HEK293 (cell line): ENCODE data around the gene MAPK9.

Experiments
- ATF2 ChIP-seq: fragments of 450-650 bp; formaldehyde crosslinking; IDR thresholded peaks from 2 replicates; pipeline ENCODE4 v1.5.1; 2016; ENCODE audit warnings: missing biosample characterization, missing genetic modification characterization, low read depth
- CTCF ChIP-seq: fragments of 450-650 bp; formaldehyde crosslinking; IDR thresholded peaks from 2 replicates; pipeline ENCODE4 v1.5.1; 2016; ENCODE audit warnings: missing biosample characterization, missing genetic modification characterization
- KLF16 ChIP-seq: fragments of 450-650 bp; formaldehyde crosslinking; IDR thresholded peaks from 2 replicates; pipeline ENCODE4 v1.5.1; 2017; ENCODE audit warnings: missing biosample characterization, missing genetic modification characterization
- OSR2 ChIP-seq: fragments of 450-650 bp; formaldehyde crosslinking; IDR thresholded peaks from 2 replicates; pipeline ENCODE4 v1.5.1; 2016; ENCODE audit warnings: missing biosample characterization, missing genetic modification characterization
- PRDM1 ChIP-seq: fragments of 450-650 bp; formaldehyde crosslinking; IDR thresholded peaks from 2 replicates; pipeline ENCODE4; 2016; ENCODE audit warnings: missing biosample characterization, missing genetic modification characterization
- PRDM10 ChIP-seq: fragments of 450-650 bp; formaldehyde crosslinking; IDR thresholded peaks from 2 replicates; pipeline ENCODE4 v1.5.1; 2016; ENCODE audit warnings: missing biosample characterization, missing genetic modification characterization
- PRDM6 ChIP-seq: fragments of 450-650 bp; formaldehyde crosslinking; IDR thresholded peaks from 2 replicates; pipeline ENCODE4 v1.5.1; 2017; ENCODE audit warnings: missing biosample characterization, missing genetic modification characterization
- REST ChIP-seq: fragments of 450-650 bp; formaldehyde crosslinking; IDR thresholded peaks from 2 replicates; pipeline ENCODE4 v1.5.1; 2016; ENCODE audit warnings: missing biosample characterization, missing genetic modification characterization
- SALL2 ChIP-seq: fragments of 450-650 bp; formaldehyde crosslinking; IDR thresholded peaks from 2 replicates; pipeline ENCODE4 v1.5.0; 2017; ENCODE audit warnings: missing biosample characterization, mild to moderate bottlenecking, missing genetic modification characterization, borderline replicate concordance
- ZBTB10 ChIP-seq: fragments of 450-650 bp; formaldehyde crosslinking; IDR thresholded peaks from 2 replicates; pipeline ENCODE4 v1.5.1; 2016; ENCODE audit warnings: missing biosample characterization, missing genetic modification characterization
- ZNF18 ChIP-seq: fragments of 450-650 bp; formaldehyde crosslinking; IDR thresholded peaks from 2 replicates; pipeline ENCODE4 v1.5.1; 2016; ENCODE audit warnings: missing biosample characterization, missing genetic modification characterization
- ZNF24 ChIP-seq: fragments of 450-650 bp; formaldehyde crosslinking; IDR thresholded peaks from 2 replicates; pipeline ENCODE4 v1.5.1; 2016; ENCODE audit warnings: missing biosample characterization, missing genetic modification characterization
- ZSCAN23 ChIP-seq: fragments of 450-650 bp; formaldehyde crosslinking; IDR thresholded peaks from 2 replicates; pipeline ENCODE4 v1.5.1; 2016; ENCODE audit warnings: missing biosample characterization, missing genetic modification characterization
- ZSCAN5A ChIP-seq: fragments of 450-650 bp; formaldehyde crosslinking; IDR thresholded peaks from 2 replicates; pipeline ENCODE4 v1.5.1; 2016; ENCODE audit warnings: missing biosample characterization, missing genetic modification characterization

- TF ChIP-seq ZNF18 (no peak), PRDM1 (tag by site-specific recombination) (no peak), PRDM10 (tag by site-specific recombination) (no peak), ATF2 (tag by site-specific recombination) (no peak), CTCF (tag by site-specific recombination) (no peak), OSR2 (tag by site-specific recombination) (no peak), ZBTB10 (no peak), REST (tag by site-specific recombination) (no peak), ZSCAN23 (tag by site-specific recombination) (no peak), ZSCAN5A (tag by site-specific recombination) (no peak), PRDM6 (tag by site-specific recombination) (no peak), ZNF24 (tag by site-specific recombination) (no peak), SALL2 (no peak), KLF16 (tag by site-specific recombination) (no peak)
Measured at GRCh38 chr5:180204276-180204819, 87.5 kb downstream of the MAPK9 start.
